Transverse colon (tissue), 3 donors: ENCODE data around the gene ABCA4.

Source experiments
- CTCF ChIP-seq, 5 experiments: fragments of 200-600 bp in 3 of 5; fragments of 450-650 bp in 2 of 5; sonication (generic) in 3 of 5; IDR thresholded peaks; 1 replicate in 2 of 5; 2 replicates in 3 of 5; pipeline ENCODE4 v1.5.1; 2016 to 2017; ENCODE audit warnings: antibody characterized with exemption in 5 of 5, inconsistent platforms in 3 of 5, mild to moderate bottlenecking in 2 of 5, moderate library complexity in 1 of 5
- POLR2A ChIP-seq: fragments of 450-650 bp; IDR thresholded peaks from one replicate; pipeline ENCODE4 v1.6.1; 2016; ENCODE audit warnings: antibody characterized with exemption, mild to moderate bottlenecking, moderate library complexity

GRCh38 chr1:93955765-93956164 lies 165.2 kb downstream of the ABCA4 start:
- no peak for TF ChIP-seq CTCF (IDR thresholded peaks at IDR 0.05)
- TF ChIP-seq POLR2A = no peak
